ENCODE measurements around the gene CRB1.

The CRB1 gene

GRCh38 chr1:197312163-197312562 lies 44.1 kb downstream of the CRB1 start:
- H3K4me3 Mint-ChIP-seq, result no peak overlapping the region
- no peaks in the 10 kb centered on the region for H3K9me3 Mint-ChIP-seq
- DNase-seq (ENCODE audit: low spot score in 2 of 2), result no peak
- no peak overlapping the region for H3K27ac Mint-ChIP-seq
- no peaks in the 10 kb centered on the region for H3K36me3 Mint-ChIP-seq
- H3K4me1 Mint-ChIP-seq, result no peaks in the 10 kb centered on the region
- no peaks in the 10 kb centered on the region for H3K27me3 Mint-ChIP-seq
- no peak for ATAC-seq (ENCODE audit: low read depth)

DNA sequence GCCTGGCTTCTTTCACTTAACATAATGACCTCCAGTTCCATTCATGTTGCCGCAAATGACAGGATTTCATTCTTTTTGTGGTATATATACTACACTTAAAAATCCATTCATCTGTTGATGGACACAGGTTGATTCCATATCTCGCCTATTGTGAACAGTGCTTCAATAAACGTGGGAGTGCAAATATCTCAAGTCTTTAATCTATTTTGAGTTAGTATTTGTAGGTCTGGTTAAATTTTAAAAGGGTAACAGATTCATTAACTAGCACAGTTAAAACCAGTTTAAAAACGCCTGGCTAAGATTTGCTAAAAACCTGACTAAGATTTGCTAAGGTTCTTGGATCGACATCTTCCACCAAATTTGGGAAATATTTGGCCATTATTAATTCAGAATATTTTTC lies 45.7 kb downstream of the CRB1 start:
- Mint-ChIP-seq H3K27me3 (no peaks in the 10 kb centered on the region), H3K4me3 (no peak overlapping the region), H3K36me3 (no peaks in the 10 kb centered on the region), H3K4me1 (no peaks in the 10 kb centered on the region), H3K27ac (no peak overlapping the region), H3K9me3 (no peaks in the 10 kb centered on the region)
- ATAC-seq (ENCODE audit: low read depth) (no peak), DNase-seq (ENCODE audit: low spot score in 2 of 2) (no peak)

GRCh38 chr1:197314682-197315081 lies 46.6 kb downstream of the CRB1 start:
- DNase-seq (ENCODE audit: low spot score in 2 of 2) (no peak), ATAC-seq (ENCODE audit: low read depth) (no peak)
- Mint-ChIP-seq H3K27ac (no peak overlapping the region), H3K36me3 (no peaks in the 10 kb centered on the region), H3K4me1 (no peaks in the 10 kb centered on the region), H3K27me3 (no peaks in the 10 kb centered on the region), H3K9me3 (no peaks in the 10 kb centered on the region), H3K4me3 (no peak overlapping the region)

DNA sequence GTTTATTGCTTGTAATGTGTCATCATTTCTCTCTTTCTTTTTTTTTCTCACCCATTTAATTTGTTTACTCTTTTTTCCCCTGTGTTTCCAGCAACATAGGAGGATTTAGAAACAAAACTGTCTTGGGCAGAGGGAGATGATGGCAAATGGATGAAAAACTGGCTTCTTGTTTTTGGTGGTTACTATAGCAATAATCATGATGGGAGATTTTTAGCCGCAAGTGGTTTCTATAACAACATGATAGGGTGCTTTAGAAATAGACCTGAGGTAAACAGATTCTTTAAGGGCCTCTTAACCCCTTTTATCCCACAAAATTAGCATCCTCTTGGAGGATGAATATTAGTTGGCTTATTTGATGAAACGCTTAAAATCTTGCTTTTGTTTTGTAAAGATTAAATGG lies 51.6 kb downstream of the CRB1 start:
- H3K9me3 Mint-ChIP-seq, result no peaks in the 10 kb centered on the region
- DNase-seq (ENCODE audit: low spot score in 2 of 2) (no peak), ATAC-seq (ENCODE audit: low read depth) (no peak)

GRCh38 chr1:197320991-197321531 lies 53.0 kb downstream of the CRB1 start:
- Mint-ChIP-seq H3K27me3 (no peaks in the 10 kb centered on the region), H3K36me3 (no peaks in the 10 kb centered on the region), H3K4me1 (no peaks in the 10 kb centered on the region), H3K4me3 (no peak overlapping the region), H3K9me3 (no peaks in the 10 kb centered on the region), H3K27ac (no peak overlapping the region)
- DNase-seq (ENCODE audit: low spot score in 2 of 2) (no peak), ATAC-seq (ENCODE audit: low read depth) (no peak)

More for the DNA sequence above, 51.6 kb downstream of the CRB1 start:
- H3K36me3 Mint-ChIP-seq, result no peaks in the 10 kb centered on the region
- no peak overlapping the region for H3K27ac Mint-ChIP-seq
- no peaks in the 10 kb centered on the region for H3K4me1 Mint-ChIP-seq
- no peak overlapping the region for H3K4me3 Mint-ChIP-seq
- H3K27me3 Mint-ChIP-seq, result no peaks in the 10 kb centered on the region

GRCh38 chr1:197321811-197322210 lies 53.8 kb downstream of the CRB1 start:
- ATAC-seq (ENCODE audit: low read depth) (no peak), DNase-seq (ENCODE audit: low spot score in 2 of 2) (no peak)
- no peaks in the 10 kb centered on the region for H3K9me3 Mint-ChIP-seq
- no peaks in the 10 kb centered on the region for H3K36me3 Mint-ChIP-seq
- H3K4me1 Mint-ChIP-seq, result no peaks in the 10 kb centered on the region
- H3K27me3 Mint-ChIP-seq, result no peaks in the 10 kb centered on the region
- H3K4me3 Mint-ChIP-seq, result no peak overlapping the region
- H3K27ac Mint-ChIP-seq, result no peak overlapping the region

- H3K4me3 Mint-ChIP-seq, result no peak overlapping the region
- H3K4me1 Mint-ChIP-seq, result peaks cover 3% of the 10 kb centered on the region
- H3K9me3 Mint-ChIP-seq, result no peaks in the 10 kb centered on the region
- H3K27ac Mint-ChIP-seq, result no peak overlapping the region
- peaks cover 6% of the 10 kb centered on the region for H3K27me3 Mint-ChIP-seq
- no peak for ATAC-seq (ENCODE audit: low read depth)
- no peaks in the 10 kb centered on the region for H3K36me3 Mint-ChIP-seq
- DNase-seq (ENCODE audit: low spot score in 2 of 2), result no peak
Measured at GRCh38 chr1:197327776-197328364, 59.8 kb downstream of the CRB1 start.

GRCh38 chr1:197330213-197330612 lies 62.2 kb downstream of the CRB1 start:
- Mint-ChIP-seq H3K27ac (no peak overlapping the region), H3K36me3 (no peaks in the 10 kb centered on the region), H3K4me1 (peaks cover 3% of the 10 kb centered on the region), H3K27me3 (peaks cover 8% of the 10 kb centered on the region), H3K9me3 (no peaks in the 10 kb centered on the region), H3K4me3 (no peak overlapping the region)
- no peak for ATAC-seq (ENCODE audit: low read depth)
- DNase-seq (ENCODE audit: low spot score in 2 of 2), result no peak

DNA sequence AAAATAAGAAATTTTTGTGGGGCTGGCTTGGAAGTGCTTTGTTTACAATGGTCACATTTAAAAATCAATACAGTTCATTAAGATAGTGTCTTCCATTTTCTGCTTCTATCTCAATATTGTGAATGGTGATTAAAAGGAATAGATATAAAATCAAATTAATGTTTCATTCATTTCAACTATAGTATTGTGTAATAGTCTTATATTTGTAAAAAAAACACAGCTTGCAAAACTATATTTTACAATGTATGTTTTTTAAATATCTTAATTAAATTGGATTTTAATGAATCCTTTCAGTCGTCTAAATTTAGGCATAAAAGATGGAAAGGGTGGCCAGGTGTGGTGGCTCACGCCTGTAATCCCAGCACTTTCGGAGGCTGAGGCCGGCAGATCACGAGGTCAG lies 63.5 kb downstream of the CRB1 start:
- H3K4me3 Mint-ChIP-seq, result no peak overlapping the region
- peaks cover 8% of the 10 kb centered on the region for H3K27me3 Mint-ChIP-seq
- ATAC-seq (ENCODE audit: low read depth) (no peak), DNase-seq (ENCODE audit: low spot score in 2 of 2) (no peak)
- H3K9me3 Mint-ChIP-seq, result no peaks in the 10 kb centered on the region
- no peak overlapping the region for H3K27ac Mint-ChIP-seq
- peaks cover 3% of the 10 kb centered on the region for H3K4me1 Mint-ChIP-seq
- H3K36me3 Mint-ChIP-seq, result no peaks in the 10 kb centered on the region

GRCh38 chr1:197333041-197333440 lies 65.0 kb downstream of the CRB1 start:
- no peak overlapping the region for H3K4me3 Mint-ChIP-seq
- peaks cover 3% of the 10 kb centered on the region for H3K4me1 Mint-ChIP-seq
- H3K36me3 Mint-ChIP-seq, result no peaks in the 10 kb centered on the region
- no peak for DNase-seq (ENCODE audit: low spot score in 2 of 2)
- H3K27me3 Mint-ChIP-seq, result peaks cover 8% of the 10 kb centered on the region
- ATAC-seq (ENCODE audit: low read depth), result no peak
- H3K9me3 Mint-ChIP-seq, result no peaks in the 10 kb centered on the region
- no peak overlapping the region for H3K27ac Mint-ChIP-seq

- DNase-seq (ENCODE audit: low spot score in 2 of 2) (no peak), ATAC-seq (ENCODE audit: low read depth) (no peak)
- H3K27me3 Mint-ChIP-seq, result peaks cover 7% of the 10 kb centered on the region
- H3K27ac Mint-ChIP-seq, result no peak overlapping the region
- H3K4me3 Mint-ChIP-seq, result no peak overlapping the region
- H3K4me1 Mint-ChIP-seq, result no peaks in the 10 kb centered on the region
- no peaks in the 10 kb centered on the region for H3K36me3 Mint-ChIP-seq
- no peaks in the 10 kb centered on the region for H3K9me3 Mint-ChIP-seq
Measured at GRCh38 chr1:197336571-197336970, 68.5 kb downstream of the CRB1 start.

GRCh38 chr1:197339106-197340060 lies 71.3 kb downstream of the CRB1 start:
- Mint-ChIP-seq H3K36me3 (no peaks in the 10 kb centered on the region), H3K4me3 (no peak overlapping the region), H3K4me1 (no peaks in the 10 kb centered on the region), H3K27ac (no peak overlapping the region), H3K9me3 (no peaks in the 10 kb centered on the region), H3K27me3 (peaks cover 9% of the 10 kb centered on the region)
- ATAC-seq (ENCODE audit: low read depth) (no peak), DNase-seq (ENCODE audit: low spot score in 2 of 2) (no peak)

- H3K4me3 Mint-ChIP-seq, result no peak overlapping the region
- ATAC-seq (ENCODE audit: low read depth), result no peak
- H3K27me3 Mint-ChIP-seq, result peaks cover 9% of the 10 kb centered on the region
- no peaks in the 10 kb centered on the region for H3K4me1 Mint-ChIP-seq
- no peak overlapping the region for H3K27ac Mint-ChIP-seq
- H3K36me3 Mint-ChIP-seq, result no peaks in the 10 kb centered on the region
- no peak for DNase-seq (ENCODE audit: low spot score in 2 of 2)
- H3K9me3 Mint-ChIP-seq, result no peaks in the 10 kb centered on the region
Measured at GRCh38 chr1:197341626-197342025, 73.6 kb downstream of the CRB1 start.

- DNase-seq (ENCODE audit: low spot score in 2 of 2), result no peak
- H3K27ac Mint-ChIP-seq, result no peak overlapping the region
- no peaks in the 10 kb centered on the region for H3K36me3 Mint-ChIP-seq
Measured at GRCh38 chr1:197342044-197342565, 74.1 kb downstream of the CRB1 start.

More at GRCh38 chr1:197342044-197342565, 74.1 kb downstream of the CRB1 start:
- ATAC-seq (ENCODE audit: low read depth), result no peak
- Mint-ChIP-seq H3K9me3 (no peaks in the 10 kb centered on the region), H3K27me3 (peaks cover 9% of the 10 kb centered on the region), H3K4me3 (no peak overlapping the region), H3K4me1 (no peaks in the 10 kb centered on the region)

All from memory B cell (primary cell).